ENCODE results near the gene ARHGAP42.

Gene ARHGAP42

GRCh38 chr11:100705447-100705846 is 18.4 kb downstream of the ARHGAP42 start:
- H3K36me3 ChIP-seq = no peaks in the 10 kb centered on the region
- no peaks in the 10 kb centered on the region for H3K9me3 ChIP-seq
- no peak overlapping the region for H3K27ac ChIP-seq
- H3K4me1 ChIP-seq (ENCODE audit: control insufficient read depth in 1 of 2, insufficient read depth in 1 of 2, low read depth in 1 of 2, low read length in 1 of 2) = no peaks in the 10 kb centered on the region
- H3K4me3 ChIP-seq (ENCODE audit: low read depth in 1 of 2, low read length in 1 of 2) = no peak overlapping the region
- H3K27me3 ChIP-seq = no peaks in the 10 kb centered on the region
- TF ChIP-seq CTCF (IDR thresholded peaks at IDR 0.05) = no peak

GRCh38 chr11:100706179-100706578 is 19.1 kb downstream of the ARHGAP42 start:
- no peaks in the 10 kb centered on the region for H3K9me3 ChIP-seq
- H3K36me3 ChIP-seq = no peaks in the 10 kb centered on the region
- H3K4me3 ChIP-seq (ENCODE audit: low read depth in 1 of 2, low read length in 1 of 2) = no peak overlapping the region
- no peaks in the 10 kb centered on the region for H3K27me3 ChIP-seq
- H3K27ac ChIP-seq = no peak overlapping the region
- no peak for TF ChIP-seq CTCF (IDR thresholded peaks at IDR 0.05)
- no peaks in the 10 kb centered on the region for H3K4me1 ChIP-seq (ENCODE audit: control insufficient read depth in 1 of 2, insufficient read depth in 1 of 2, low read depth in 1 of 2, low read length in 1 of 2)

- Histone ChIP-seq H3K4me3 (ENCODE audit: low read depth in 1 of 2, low read length in 1 of 2) (no peak overlapping the region), H3K4me1 (ENCODE audit: control insufficient read depth in 1 of 2, insufficient read depth in 1 of 2, low read depth in 1 of 2, low read length in 1 of 2) (no peaks in the 10 kb centered on the region), H3K27ac (no peak overlapping the region), H3K9me3 (no peaks in the 10 kb centered on the region), H3K36me3 (no peaks in the 10 kb centered on the region), H3K27me3 (no peaks in the 10 kb centered on the region)
- TF ChIP-seq CTCF (IDR thresholded peaks at IDR 0.05) = no peak
These were observed 22.3 kb downstream of the ARHGAP42 start for GRCh38 chr11:100709233-100709957.

GRCh38 chr11:100711984-100712383 is 24.9 kb downstream of the ARHGAP42 start:
- no peaks in the 10 kb centered on the region for H3K27me3 ChIP-seq
- no peaks in the 10 kb centered on the region for H3K9me3 ChIP-seq
- TF ChIP-seq CTCF (IDR thresholded peaks at IDR 0.05) = no peak
- no peak overlapping the region for H3K27ac ChIP-seq
- no peaks in the 10 kb centered on the region for H3K36me3 ChIP-seq
- H3K4me1 ChIP-seq (ENCODE audit: control insufficient read depth in 1 of 2, insufficient read depth in 1 of 2, low read depth in 1 of 2, low read length in 1 of 2) = no peaks in the 10 kb centered on the region
- no peak overlapping the region for H3K4me3 ChIP-seq (ENCODE audit: low read depth in 1 of 2, low read length in 1 of 2)

- Histone ChIP-seq H3K27me3 (no peaks in the 10 kb centered on the region), H3K4me1 (ENCODE audit: control insufficient read depth in 1 of 2, insufficient read depth in 1 of 2, low read depth in 1 of 2, low read length in 1 of 2) (no peaks in the 10 kb centered on the region), H3K27ac (no peak overlapping the region), H3K4me3 (ENCODE audit: low read depth in 1 of 2, low read length in 1 of 2) (no peak overlapping the region), H3K9me3 (no peaks in the 10 kb centered on the region), H3K36me3 (no peaks in the 10 kb centered on the region)
- TF ChIP-seq CTCF (IDR thresholded peaks at IDR 0.05) = no peak
These were observed 25.5 kb downstream of the ARHGAP42 start for GRCh38 chr11:100712583-100712982.

All from neutrophil (primary cell).